ENCODE measurements around the gene CILP. TPM values are rescaled to one million over a fixed set of nuclear protein-coding genes. Genes with fewer than 3 reads are reported as not detected.

CILP gene
- total RNA-seq, 1 experiment from 2014 or later, result 0.04 TPM

DNA sequence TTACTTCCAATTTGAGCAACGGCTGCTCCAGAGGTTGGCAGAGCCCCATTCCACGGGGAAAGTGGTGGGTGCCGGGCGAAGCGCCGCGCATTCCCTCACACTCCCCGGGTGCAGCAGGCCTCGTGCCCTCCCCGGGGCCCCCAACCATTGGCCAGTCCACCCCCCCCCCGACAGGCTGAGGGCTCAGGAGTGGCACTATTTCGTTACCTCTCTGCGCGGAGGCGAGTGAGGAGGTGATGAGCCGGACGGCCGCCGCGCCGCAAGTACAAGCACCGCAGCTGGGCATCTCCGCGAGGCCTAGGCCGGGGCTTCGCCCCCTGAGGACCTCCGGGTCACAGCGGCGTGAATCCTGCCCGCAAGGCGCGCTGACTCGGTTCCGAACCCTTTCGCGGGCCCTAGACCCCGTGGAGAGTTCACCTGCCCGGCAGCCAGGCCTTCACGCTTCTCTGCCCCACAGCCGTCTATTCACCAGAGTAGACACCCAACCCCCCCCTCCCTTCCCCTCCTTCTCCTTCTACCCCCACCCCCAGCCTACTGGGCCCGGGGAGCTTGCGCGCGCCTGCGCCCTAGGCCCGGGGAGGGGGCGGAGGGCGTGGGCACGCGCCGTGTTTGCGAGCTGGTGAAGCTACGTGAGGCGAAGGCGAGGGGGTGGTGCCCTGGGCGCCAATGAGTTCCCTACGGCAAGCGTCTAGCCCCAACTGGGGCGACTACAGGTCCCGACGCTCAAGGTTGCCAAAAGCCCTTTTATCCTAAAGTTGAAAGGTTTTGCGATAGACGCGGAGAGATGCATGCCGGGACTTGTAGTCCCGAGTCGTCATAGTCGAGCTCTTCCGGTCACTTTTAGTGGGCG lies 26.2 kb downstream of the CILP start, which contains the start of gene CLPX:
Gene CLPX (minus strand): TSS at position 475 of the 850 bp plus-strand sequence. CDS start 189 bp downstream, at position 286.
- Histone ChIP-seq H2AK5ac (ENCODE audit: insufficient read length, low read length) (no peak within 1 kb of the TSS), H3K9ac (ENCODE audit: extremely low read depth, insufficient read length, low read length) (peak within 1 kb of the TSS; percentile 74), H3K9me3 (ENCODE audit: control insufficient read depth, low read depth, low read length) (no peaks in the 10 kb centered on the region), H3K79me1 (ENCODE audit: insufficient read depth, low read depth, low read length, poor library complexity, severe bottlenecking) (no peaks in the 10 kb centered on the region), H3K56ac (ENCODE audit: insufficient read length, low read depth, low read length) (no peak within 1 kb of the TSS), H3K18ac (ENCODE audit: insufficient read length, low read depth, low read length) (peak within 1 kb of the TSS; percentile 58), H3K4ac (ENCODE audit: low read depth, low read length) (no peak within 1 kb of the TSS), H3K4me2 (ENCODE audit: insufficient read depth, insufficient read length, low read length) (peak within 1 kb of the TSS; percentile 61), H3T11ph (ENCODE audit: low read length) (no peak within 1 kb of the TSS), H2BK20ac (ENCODE audit: low read depth, low read length, poor library complexity, severe bottlenecking) (no peak within 1 kb of the TSS), H2BK12ac (ENCODE audit: insufficient read length, low read depth, low read length) (no peak within 1 kb of the TSS), H3K23ac (ENCODE audit: insufficient read length, low read depth, low read length) (no peak within 1 kb of the TSS), H3K4me1 (ENCODE audit: insufficient read depth, low read length) (no peaks in the 10 kb centered on the region), H3K27ac (ENCODE audit: insufficient read length, low read depth, low read length) (no peak within 1 kb of the TSS), H4K8ac (replicated peaks; ENCODE audit: insufficient read length, low read depth, low read length) (no peak within 1 kb of the TSS), H3K14ac (ENCODE audit: insufficient read depth, low read length) (peak within 1 kb of the TSS; percentile 79), H2BK15ac (ENCODE audit: low read depth, low read length) (no peak within 1 kb of the TSS), H2BK5ac (ENCODE audit: insufficient read length, low read length) (no peak within 1 kb of the TSS), H3K27me3 (ENCODE audit: insufficient read depth, low read length) (no peaks in the 10 kb centered on the region), H4K5ac (ENCODE audit: insufficient read length, low read depth, low read length) (no peak within 1 kb of the TSS), H3K23me2 (ENCODE audit: insufficient read length, low read depth, low read length, poor library complexity, severe bottlenecking) (peaks cover 5% of the 10 kb centered on the region), H2AFZ (ENCODE audit: low read length) (no peak within 1 kb of the TSS), H3K79me2 (ENCODE audit: insufficient read depth, low read length) (peaks cover 6% of the 10 kb centered on the region; the same call in 1 of the 2 replicates), H4K91ac (ENCODE audit: insufficient read length, low read depth, low read length) (no peak within 1 kb of the TSS), H4K20me1 (ENCODE audit: control insufficient read depth, insufficient read depth, insufficient read length) (no peaks in the 10 kb centered on the region), H2BK120ac (ENCODE audit: low read depth, low read length, poor library complexity, severe bottlenecking) (no peak within 1 kb of the TSS)
- peak within 1 kb of the TSS; percentile 84 to 97 (median 96) for H3K27ac Mint-ChIP-seq
- TF ChIP-seq, protein P1, sequence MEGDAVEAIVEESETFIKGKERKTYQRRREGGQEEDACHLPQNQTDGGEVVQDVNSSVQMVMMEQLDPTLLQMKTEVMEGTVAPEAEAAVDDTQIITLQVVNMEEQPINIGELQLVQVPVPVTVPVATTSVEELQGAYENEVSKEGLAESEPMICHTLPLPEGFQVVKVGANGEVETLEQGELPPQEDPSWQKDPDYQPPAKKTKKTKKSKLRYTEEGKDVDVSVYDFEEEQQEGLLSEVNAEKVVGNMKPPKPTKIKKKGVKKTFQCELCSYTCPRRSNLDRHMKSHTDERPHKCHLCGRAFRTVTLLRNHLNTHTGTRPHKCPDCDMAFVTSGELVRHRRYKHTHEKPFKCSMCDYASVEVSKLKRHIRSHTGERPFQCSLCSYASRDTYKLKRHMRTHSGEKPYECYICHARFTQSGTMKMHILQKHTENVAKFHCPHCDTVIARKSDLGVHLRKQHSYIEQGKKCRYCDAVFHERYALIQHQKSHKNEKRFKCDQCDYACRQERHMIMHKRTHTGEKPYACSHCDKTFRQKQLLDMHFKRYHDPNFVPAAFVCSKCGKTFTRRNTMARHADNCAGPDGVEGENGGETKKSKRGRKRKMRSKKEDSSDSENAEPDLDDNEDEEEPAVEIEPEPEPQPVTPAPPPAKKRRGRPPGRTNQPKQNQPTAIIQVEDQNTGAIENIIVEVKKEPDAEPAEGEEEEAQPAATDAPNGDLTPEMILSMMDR (conservative IDR thresholded peaks at IDR 0.05), result no peak
- DNase-seq, result peak; percentile 92
- H3K9me3 Mint-ChIP-seq, result no peaks in the 10 kb centered on the region; a peak in 1 of 5 replicates
- no peaks in the 10 kb centered on the region for H3K27me3 Mint-ChIP-seq (ENCODE audit: low read depth)
- WGBS (ENCODE audit: extremely low coverage, insufficient read length, low lambda C conversion rate), result no CpG with 5 or more reads among the region's 70 CpGs
- peaks cover 4 to 7% (median 5%) of the 10 kb centered on the region in 3 experiments; a peak in 6 of 7 replicates for H3K36me3 Mint-ChIP-seq (ENCODE audit: insufficient read depth in 1 of 3, low read depth in 3 of 3)
- H3K4me1 Mint-ChIP-seq, result peaks cover 15 to 19% of the 10 kb centered on the region in 2 experiments
- peak within 1 kb of the TSS; percentile 92 to 98 for H3K4me3 Mint-ChIP-seq

Data from H9 (cell line).